GM21515 (cell line): ENCODE data around the gene CDKN1B.

Source experiments
- ATAC-seq: cut with Tn5 transposase; IDR thresholded peaks from one replicate; pipeline ENCODE4 v1.9.1; 2021; ENCODE audit not compliant: unreplicated experiment

Gene CDKN1B

DNA sequence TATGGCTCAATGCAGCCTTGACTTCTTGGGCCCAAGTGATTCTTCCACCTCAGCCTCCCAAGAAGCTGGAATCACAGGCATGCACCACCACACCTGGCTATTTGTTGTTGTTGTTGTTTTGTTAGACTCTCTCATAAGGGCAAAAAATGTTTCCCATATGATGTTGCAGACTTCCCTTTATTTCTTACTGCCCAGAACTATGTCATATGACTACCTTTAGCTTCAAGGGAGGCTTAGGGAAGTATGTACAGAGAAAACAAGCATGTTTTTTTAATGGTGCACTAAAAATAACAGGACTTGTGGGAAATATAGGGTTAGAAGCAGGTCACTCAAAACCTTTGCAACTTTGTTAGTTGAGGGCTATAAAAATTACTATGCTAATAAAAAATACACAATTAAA, 16.9 kb upstream of the CDKN1B start:
- ATAC-seq = no peak

DNA sequence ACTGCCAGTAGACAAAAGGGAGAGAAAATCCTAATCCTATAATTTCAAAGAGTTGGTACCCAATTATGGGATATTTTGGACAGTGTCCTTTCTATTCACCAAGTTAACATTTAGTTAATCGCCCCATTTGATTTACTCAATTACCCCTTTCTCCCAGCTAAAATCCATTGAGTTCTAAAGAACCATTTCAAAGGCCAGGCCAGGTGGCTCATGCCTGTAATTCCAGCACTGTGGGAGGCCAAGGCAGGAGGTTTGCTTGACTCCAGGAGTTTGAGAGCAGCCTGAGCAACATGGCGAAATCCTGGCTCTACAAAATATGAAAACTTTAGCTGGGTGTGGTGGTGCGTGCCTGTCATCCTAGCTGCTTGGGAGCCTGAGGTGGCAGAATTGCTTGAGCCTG, 15.7 kb upstream of the CDKN1B start:
- ATAC-seq = no peak

DNA sequence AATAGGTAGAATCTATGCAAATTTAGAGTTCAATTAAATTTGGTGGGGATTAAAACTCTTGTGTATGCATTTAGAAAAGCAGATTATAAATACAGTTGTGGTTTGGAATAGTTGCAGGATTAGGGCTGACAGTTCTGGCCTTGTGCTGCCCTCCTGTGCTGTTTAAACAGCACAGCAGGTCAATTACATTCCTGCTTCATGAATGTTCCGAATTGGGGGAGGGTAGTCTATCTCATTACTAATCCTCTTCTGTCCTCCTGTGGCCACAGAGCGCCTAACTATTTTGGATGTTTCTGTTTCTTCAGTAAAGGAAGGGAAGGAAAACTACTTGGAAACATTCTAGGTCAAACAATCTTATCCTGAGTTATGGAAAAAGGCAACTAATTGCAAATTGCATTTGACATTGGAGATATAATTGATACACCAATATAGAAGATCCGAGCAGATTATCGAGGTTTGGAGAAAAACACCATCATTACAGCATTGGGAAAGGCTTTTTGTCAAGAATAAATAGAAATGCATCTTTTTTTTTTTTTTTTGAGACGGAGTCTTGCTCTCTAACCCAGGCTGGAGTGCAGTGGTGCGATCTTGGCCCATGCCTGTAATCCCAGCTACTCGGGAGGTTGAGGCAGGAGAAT, 12.5 kb upstream of the CDKN1B start:
- no peak for ATAC-seq

DNA sequence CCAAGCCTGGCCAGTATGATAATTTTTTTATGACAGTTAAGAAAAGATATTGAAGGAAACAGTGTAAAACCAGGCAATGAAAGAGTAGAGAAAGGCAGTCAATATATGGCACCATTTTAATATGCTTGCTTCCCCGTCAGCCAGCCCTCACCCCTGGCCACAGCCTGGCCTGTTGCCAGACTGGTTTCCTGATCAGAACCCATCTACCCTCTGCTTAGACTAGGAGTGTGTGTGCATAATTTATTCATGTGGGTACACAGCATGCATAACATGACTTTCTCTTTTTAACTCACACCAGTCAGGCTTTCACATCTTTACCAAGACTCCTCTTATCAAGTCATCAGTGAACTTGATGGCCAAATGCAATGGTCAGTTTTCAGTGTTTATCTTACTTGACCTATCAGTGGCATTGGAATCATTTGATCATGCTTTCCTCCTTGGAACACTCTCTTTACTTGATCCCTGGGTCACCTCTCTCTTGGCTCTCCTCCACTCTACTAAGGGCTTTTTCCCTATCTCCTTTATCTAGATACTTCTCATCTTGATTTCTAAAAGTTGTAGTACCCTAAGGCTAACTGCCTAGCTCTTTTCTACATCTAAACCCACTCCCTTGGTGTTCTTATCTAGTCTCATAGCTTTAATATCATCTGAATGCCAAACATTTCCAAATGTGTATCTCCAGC, 11.2 kb upstream of the CDKN1B start:
- ATAC-seq = no peak

DNA sequence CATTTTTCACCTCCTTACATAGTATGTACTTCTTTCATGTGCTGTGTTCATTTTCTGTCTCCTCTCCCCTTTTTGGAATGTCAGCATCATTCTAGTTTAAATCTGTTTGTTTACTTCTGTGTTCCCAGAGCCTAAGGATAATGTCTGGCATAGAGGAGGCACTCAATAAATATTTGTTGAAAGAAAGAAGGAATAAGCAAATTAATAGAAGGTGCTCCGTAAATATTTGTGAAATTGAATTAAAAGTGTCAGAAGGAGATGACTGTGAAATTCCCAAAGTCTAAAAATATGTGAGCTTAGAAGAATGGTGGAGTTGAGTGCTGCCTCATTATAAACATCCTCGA, 3.3 kb upstream of the CDKN1B start:
- no peak for ATAC-seq

DNA sequence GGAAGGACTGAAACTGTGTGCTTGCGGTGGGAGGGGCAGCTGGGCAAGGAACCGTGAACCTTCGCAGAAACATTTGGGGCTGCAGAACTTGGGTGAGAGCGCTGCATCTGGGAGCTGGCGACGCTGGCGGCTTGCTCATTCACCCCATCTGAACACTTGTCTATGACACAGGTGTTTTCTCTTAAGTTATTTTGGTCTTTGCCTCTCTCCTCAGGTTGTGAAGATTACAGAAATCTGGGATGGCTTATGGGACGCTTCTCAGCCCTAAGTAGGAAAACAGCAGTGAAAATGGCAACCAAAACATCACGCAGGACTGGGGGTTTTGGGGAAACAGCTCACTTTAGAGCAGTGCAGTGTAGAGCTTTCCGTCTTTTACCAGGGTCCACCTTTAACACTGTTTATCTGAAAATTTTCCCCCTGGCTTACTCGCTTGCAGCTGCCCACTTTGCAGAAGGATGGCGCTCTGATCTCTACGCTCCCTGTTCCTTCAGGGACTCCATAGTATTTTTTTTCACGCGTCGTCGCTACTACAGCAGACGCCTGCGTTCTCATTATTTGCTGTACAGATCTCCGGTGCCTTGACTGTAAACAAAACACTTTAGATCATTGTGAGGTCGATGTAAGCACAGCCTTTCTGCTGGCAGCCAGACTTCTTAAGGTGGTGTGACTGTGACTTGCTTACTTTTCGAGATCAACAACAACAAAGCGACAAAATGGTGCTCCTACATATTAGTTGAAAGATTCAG, 2.7 kb upstream of the CDKN1B start:
- peak; percentile 29 for ATAC-seq

DNA sequence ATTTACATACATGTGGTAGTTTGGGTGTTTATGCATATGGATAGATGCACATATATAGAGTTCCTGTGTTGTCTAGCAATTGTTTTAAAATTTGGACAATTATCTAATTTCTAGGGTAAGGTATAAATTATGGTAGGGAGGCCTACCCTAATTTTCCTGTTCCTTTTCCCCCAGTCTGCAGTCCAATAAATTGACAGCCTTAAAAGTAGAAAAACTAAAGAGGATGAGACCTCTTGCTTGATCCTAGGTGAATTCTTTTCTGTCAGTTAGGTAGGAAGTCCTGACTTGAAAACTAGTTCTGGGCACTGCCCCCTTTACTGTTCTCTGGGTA, 2.1 kb upstream of the CDKN1B start:
- no peak for ATAC-seq

DNA sequence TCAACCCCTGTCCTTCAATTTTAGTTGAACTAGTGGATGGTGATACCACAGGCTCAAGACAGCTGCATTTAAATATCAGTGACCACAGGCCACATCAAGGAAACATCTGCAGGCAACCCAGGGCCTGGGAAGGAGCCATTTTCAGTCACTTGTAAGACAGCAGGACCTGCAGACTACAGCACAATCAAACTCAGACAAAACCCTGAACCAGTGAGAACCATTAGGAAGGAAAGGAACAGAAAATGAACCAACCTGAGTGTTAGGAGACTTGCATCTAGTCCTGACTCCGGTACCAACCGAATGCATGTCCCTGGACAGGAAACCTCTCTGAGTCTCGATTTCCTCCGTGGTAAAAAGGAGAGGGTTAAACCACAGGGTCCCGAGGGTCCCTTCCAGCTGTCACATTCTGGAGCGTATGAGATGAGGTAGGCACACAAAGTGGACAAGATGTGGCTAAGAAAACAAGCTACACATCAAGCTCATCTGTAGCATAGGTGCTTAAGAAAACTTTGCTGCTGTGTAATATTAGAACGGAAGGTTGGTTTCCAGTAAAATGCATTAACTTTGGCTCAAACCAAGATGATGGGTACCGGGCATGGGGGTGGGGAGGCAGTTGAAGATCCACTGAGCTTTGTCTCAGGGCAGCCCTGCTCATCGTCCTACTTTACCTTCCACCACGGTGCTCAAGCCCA, 1.6 kb upstream of the CDKN1B start:
- peak; percentile 35 for ATAC-seq

DNA sequence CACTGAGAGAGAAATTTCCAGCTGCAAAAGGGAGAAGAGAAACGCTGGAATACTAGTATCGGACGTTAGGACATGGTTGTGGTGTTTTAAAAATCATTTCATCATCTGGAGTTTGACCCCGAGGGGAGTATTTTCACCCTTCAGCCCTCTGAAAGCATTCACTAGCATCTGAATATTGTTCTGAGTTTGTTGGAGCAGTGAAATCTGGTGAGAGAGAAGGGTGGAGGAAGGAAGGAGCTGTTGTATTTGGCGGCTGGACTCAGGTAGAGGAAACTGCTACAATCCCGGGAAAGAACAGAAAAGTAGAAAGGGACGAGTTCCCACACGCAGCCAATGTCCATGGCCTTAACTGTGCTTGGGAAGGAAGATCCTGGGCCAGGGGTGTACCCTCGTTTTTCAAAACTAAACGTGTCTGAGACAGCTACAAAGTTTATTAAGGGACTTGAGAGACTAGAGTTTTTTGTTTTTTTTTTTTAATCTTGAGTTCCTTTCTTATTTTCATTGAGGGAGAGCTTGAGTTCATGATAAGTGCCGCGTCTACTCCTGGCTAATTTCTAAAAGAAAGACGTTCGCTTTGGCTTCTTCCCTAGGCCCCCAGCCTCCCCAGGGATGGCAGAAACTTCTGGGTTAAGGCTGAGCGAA, 896 bp upstream of the CDKN1B start:
- ATAC-seq = no peak

DNA sequence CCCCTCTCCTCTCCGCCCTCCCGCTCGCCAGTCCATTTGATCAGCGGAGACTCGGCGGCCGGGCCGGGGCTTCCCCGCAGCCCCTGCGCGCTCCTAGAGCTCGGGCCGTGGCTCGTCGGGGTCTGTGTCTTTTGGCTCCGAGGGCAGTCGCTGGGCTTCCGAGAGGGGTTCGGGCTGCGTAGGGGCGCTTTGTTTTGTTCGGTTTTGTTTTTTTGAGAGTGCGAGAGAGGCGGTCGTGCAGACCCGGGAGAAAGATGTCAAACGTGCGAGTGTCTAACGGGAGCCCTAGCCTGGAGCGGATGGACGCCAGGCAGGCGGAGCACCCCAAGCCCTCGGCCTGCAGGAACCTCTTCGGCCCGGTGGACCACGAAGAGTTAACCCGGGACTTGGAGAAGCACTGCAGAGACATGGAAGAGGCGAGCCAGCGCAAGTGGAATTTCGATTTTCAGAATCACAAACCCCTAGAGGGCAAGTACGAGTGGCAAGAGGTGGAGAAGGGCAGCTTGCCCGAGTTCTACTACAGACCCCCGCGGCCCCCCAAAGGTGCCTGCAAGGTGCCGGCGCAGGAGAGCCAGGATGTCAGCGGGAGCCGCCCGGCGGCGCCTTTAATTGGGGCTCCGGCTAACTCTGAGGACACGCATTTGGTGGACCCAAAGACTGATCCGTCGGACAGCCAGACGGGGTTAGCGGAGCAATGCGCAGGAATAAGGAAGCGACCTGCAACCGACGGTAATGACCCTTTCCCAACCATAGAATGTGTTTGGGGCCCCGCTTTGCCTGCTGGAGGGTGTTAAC, 615 bp downstream of the CDKN1B start:
- peak; percentile 5 for ATAC-seq

DNA sequence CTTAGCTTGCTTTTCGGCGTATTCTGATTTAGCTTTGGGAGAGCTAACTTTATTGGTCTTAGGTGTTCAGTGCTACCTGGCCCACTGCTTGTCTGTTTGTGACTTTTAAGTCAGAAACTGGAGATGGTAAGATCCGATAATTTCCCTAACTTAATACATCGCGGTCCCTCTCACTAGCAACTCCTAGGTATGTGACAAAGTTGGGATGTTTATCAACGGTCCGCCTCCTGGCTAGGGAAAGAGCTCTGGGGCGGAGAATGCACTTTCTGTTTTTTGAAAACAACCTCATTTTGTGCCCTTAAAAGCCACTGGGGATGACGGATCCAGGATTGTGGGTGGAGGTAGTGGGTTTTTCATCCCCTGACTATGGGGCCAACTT, 1.2 kb downstream of the CDKN1B start:
- ATAC-seq = no peak

DNA sequence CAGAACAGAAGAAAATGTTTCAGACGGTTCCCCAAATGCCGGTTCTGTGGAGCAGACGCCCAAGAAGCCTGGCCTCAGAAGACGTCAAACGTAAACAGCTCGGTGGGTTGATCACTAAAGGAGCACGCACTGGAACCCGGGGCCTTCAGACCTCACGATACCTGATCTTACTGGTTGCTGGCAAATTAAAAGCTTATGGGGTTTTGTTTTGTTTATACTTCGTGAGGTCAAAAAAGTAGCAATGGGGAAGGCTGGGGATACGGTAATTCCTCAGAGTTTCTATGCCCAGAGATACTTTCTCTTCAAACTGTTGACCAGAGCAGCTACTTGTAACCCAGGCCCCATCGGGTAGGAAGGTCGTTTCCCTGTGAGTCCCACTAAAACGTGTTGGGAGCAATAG, 1.7 kb downstream of the CDKN1B start:
- ATAC-seq = no peak

DNA sequence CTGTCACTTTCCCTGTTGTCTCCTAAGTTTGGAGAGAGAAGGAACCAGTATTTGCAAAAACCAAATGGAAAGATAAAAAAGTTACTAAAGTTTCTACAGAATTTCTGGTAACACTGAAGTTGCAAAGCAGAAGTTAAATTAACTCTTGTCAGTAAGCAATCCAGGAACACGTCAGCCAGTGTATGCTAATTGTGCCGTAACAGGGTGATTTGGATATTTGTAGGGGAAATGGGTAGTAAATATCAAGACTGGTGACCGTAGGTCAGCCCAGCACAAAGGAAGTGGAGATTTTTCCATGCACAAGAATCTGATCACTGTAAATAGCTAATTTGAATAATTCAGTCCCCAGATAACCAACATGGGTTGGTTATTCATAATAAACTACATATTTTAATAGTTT, 2.3 kb downstream of the CDKN1B start:
- ATAC-seq = no peak

DNA sequence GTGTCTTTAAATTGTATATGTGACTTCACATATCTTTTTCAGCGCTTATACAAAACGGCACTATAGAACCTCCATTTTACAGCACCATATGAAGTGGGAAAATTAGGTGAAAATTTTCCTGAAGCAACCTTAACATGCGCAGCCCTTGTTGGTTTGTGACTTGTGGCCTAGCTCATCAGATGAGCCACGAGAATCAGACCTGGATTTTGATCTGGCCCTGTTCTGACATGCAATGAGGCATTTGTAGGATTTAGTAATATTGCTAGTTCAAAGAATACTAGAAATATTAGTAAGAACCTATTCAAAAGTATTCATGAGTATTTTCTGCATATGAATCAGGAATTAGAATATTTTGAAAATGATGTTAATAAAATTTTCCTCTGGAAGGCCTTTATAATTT, 2.9 kb downstream of the CDKN1B start:
- ATAC-seq = no peak

DNA sequence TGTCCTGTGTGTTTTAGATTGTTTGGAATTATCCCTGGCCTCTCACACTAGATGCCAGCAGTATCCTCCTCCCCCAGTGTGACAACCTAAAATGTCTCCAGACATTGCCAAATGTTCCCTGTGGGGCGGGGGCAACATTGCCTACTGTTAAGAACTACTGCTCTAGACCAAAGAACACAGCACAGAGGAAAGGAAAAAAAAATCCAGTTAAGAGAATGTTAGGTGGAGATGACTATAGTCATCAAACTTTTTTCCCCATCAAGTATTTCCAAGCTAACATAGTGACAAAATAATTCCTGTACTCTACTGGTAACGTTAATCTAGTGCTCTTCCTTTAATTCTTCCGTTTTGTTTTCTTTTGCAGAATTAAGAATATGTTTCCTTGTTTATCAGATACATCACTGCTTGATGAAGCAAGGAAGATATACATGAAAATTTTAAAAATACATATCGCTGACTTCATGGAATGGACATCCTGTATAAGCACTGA, 3.5 kb downstream of the CDKN1B start:
- ATAC-seq = no peak

DNA sequence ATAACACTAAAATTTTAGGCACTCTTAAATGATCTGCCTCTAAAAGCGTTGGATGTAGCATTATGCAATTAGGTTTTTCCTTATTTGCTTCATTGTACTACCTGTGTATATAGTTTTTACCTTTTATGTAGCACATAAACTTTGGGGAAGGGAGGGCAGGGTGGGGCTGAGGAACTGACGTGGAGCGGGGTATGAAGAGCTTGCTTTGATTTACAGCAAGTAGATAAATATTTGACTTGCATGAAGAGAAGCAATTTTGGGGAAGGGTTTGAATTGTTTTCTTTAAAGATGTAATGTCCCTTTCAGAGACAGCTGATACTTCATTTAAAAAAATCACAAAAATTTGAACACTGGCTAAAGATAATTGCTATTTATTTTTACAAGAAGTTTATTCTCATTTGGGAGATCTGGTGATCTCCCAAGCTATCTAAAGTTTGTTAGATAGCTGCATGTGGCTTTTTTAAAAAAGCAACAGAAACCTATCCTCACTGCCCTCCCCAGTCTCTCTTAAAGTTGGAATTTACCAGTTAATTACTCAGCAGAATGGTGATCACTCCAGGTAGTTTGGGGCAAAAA, 4.1 kb downstream of the CDKN1B start:
- ATAC-seq = no peak

DNA sequence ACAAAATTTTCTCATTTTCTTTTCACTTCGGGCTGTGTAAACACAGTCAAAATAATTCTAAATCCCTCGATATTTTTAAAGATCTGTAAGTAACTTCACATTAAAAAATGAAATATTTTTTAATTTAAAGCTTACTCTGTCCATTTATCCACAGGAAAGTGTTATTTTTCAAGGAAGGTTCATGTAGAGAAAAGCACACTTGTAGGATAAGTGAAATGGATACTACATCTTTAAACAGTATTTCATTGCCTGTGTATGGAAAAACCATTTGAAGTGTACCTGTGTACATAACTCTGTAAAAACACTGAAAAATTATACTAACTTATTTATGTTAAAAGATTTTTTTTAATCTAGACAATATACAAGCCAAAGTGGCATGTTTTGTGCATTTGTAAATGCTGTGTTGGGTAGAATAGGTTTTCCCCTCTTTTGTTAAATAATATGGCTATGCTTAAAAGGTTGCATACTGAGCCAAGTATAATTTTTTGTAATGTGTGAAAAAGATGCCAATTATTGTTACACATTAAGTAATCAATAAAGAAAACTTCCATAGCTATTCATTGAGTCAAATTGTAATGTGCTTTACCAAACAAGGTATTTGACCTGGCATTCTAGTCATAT, 4.8 kb downstream of the CDKN1B start:
- no peak for ATAC-seq

DNA sequence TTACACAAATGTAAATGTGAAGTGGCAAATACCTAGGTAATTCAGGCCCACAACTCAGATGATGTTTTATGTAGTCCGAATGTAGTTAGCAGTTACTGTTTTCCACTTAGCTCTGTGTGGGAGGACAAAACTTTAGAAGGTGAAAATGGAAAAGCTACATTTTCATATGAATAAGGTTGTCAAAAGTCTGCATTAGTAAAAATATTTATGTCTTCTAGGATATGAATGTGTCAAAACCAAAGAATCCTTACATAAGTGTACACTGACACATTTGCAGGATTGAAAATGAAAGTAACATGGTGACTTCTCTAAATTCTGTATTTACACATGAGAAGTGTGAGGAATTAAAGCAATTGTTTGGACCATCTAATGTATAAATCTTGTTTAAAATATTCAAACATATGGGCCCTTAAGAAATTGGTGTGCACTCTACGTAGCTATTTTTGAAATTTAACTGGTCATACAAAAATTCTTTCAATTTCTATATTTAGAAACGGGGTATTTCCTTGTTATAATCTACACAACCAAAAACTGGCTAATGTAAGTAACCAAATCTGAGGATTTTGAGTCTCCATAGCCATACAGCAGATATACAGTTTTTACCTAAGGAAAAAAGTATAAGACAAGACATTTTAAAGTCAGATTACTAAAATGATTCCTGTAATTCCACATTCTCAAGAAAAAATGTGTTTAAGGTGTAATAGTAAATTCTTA, 5.4 kb downstream of the CDKN1B start:
- no peak for ATAC-seq

DNA sequence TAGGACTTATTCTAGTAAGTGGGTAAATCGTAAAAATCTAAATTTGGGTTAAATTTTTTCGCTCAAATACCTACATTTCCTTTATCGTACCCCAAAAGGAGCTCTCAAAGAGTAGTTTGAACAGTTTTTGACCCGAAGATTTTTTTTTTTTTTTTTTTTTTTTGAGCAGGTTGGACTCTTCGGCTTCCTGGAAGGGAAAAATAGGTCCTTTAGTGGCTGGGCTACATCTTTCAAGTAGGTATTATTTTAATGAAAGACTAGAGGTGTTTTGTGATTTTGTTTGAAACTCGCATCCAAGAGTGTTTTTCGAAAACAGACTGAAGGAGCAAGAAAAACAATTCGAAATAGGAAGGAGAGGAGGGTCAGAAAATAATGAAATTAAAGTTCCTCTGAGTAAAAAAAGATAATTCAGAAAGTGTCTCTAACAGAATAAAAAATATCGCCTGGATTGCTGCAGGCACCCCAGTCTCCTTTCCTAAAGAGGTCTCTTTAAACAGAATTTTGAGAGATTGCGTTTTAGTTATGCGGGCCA, 6.0 kb downstream of the CDKN1B start:
- ATAC-seq = no peak
